ENCODE data around the gene ANKS1A. TPM values are rescaled to one million over a fixed set of nuclear protein-coding genes. Genes with fewer than 3 reads are reported as not detected.

Gene ANKS1A
- total RNA-seq, 3 donors from 2014 or later (not counting 1 experiment from before 2014, with no cell fraction given): 10.4 to 11.5 (median 10.9) TPM

- Mint-ChIP-seq H3K36me3 (no peaks in the 10 kb centered on the region), H3K27ac (no peak overlapping the region), H3K9me3 (no peaks in the 10 kb centered on the region), H3K4me1 (peaks cover 16 to 18% of the 10 kb centered on the region in 2 donors), H3K27me3 (ENCODE audit: low read depth in 2 of 2) (no peaks in the 10 kb centered on the region), H3K4me3 (no peak overlapping the region)
- H3K9me3 ChIP-seq (ENCODE audit: control insufficient read depth, insufficient read depth, low read length): no peaks in the 10 kb centered on the region
- no peak overlapping the region for H3K27ac ChIP-seq (ENCODE audit: low read length)
- 98% methylated on average over 6 of the region's 7 CpGs for WGBS (ENCODE audit: insufficient coverage)
- H3K27me3 ChIP-seq (ENCODE audit: control insufficient read depth, insufficient read depth, low read length): no peaks in the 10 kb centered on the region
- intact Hi-C loops (cut with micrococcal nuclease): no loop called here
- DNase-seq (no peak), ATAC-seq (no peak)
- H3K36me3 ChIP-seq (ENCODE audit: control insufficient read depth, insufficient read depth, low read length): no peaks in the 10 kb centered on the region
- TF ChIP-seq, protein P1, sequence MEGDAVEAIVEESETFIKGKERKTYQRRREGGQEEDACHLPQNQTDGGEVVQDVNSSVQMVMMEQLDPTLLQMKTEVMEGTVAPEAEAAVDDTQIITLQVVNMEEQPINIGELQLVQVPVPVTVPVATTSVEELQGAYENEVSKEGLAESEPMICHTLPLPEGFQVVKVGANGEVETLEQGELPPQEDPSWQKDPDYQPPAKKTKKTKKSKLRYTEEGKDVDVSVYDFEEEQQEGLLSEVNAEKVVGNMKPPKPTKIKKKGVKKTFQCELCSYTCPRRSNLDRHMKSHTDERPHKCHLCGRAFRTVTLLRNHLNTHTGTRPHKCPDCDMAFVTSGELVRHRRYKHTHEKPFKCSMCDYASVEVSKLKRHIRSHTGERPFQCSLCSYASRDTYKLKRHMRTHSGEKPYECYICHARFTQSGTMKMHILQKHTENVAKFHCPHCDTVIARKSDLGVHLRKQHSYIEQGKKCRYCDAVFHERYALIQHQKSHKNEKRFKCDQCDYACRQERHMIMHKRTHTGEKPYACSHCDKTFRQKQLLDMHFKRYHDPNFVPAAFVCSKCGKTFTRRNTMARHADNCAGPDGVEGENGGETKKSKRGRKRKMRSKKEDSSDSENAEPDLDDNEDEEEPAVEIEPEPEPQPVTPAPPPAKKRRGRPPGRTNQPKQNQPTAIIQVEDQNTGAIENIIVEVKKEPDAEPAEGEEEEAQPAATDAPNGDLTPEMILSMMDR (IDR thresholded peaks at IDR 0.05): no peak
- peaks cover 12% of the 10 kb centered on the region for H3K4me1 ChIP-seq (ENCODE audit: control insufficient read depth, insufficient read depth, low read length)
- H3K4me3 ChIP-seq (ENCODE audit: low read length): no peak overlapping the region
These were observed 162.3 kb downstream of the ANKS1A start for GRCh38 chr6:35051396-35051795.

- Histone ChIP-seq H3K27ac (ENCODE audit: low read length) (no peak overlapping the region), H3K27me3 (ENCODE audit: control insufficient read depth, insufficient read depth, low read length) (no peaks in the 10 kb centered on the region), H3K4me1 (ENCODE audit: control insufficient read depth, insufficient read depth, low read length) (peaks cover 12% of the 10 kb centered on the region), H3K36me3 (ENCODE audit: control insufficient read depth, insufficient read depth, low read length) (no peaks in the 10 kb centered on the region), H3K9me3 (ENCODE audit: control insufficient read depth, insufficient read depth, low read length) (no peaks in the 10 kb centered on the region), H3K4me3 (ENCODE audit: low read length) (no peak overlapping the region)
- H3K36me3 Mint-ChIP-seq: no peaks in the 10 kb centered on the region
- ATAC-seq: no peak
- no peak overlapping the region for H3K27ac Mint-ChIP-seq
- intact Hi-C loops (cut with micrococcal nuclease): no loop called here
- 97% methylated on average over 7 of the region's 7 CpGs for WGBS (ENCODE audit: insufficient coverage)
- H3K27me3 Mint-ChIP-seq (ENCODE audit: low read depth in 2 of 2): no peaks in the 10 kb centered on the region
- TF ChIP-seq, protein P1 (IDR thresholded peaks at IDR 0.05): no peak
- no peaks in the 10 kb centered on the region for H3K9me3 Mint-ChIP-seq
- H3K4me1 Mint-ChIP-seq: peaks cover 10 to 11% of the 10 kb centered on the region in 2 donors
- no peak for DNase-seq
- no peak overlapping the region for H3K4me3 Mint-ChIP-seq
These were observed 163.0 kb downstream of the ANKS1A start for GRCh38 chr6:35051997-35052583.

DNA sequence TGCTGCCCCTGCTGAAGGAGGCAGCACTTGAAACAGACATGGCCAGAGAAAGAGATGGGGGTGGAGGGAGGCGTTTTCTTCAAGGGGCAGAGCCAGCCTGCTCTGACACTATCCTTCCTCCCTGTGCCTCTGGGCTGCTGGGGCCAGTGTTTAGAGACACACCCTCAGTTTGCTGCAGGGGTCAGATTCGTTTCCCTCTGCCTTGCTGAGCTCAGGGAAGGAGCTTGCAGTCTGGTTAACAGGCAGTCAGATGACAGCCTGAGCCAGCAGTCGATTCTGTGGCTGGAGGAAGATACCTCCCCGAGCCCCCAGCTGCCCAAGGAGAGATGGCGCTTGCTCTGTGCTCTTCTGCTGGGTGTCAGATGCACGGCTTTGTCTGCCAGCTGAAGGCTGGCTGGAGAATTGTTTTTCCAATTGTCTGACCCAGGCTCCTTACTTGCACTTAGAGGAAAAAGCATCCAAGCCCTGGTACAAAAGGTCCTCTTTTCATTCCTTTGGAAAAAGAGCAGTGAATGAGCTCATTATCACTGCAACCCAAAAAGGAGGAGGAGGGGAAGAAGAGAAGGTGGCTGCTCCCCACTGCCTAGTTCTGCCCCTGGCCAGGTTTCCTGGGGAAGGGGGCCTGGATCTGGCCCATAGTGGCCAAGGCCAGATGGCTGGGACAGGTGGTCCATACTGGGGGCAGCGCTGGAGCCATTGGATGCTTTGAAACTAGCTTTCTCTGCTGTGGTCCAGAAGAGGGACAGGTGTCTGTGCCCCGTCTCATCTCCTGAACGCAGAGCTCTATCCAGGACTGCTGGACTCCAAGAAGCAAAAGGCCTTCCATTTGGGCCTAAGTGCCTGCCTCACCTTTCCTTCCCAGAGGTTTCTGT lies 163.9 kb downstream of the ANKS1A start:
- no peak for ATAC-seq
- no peaks in the 10 kb centered on the region for H3K36me3 ChIP-seq (ENCODE audit: control insufficient read depth, insufficient read depth, low read length)
- WGBS (ENCODE audit: insufficient coverage): 66% methylated on average over 9 of the region's 9 CpGs
- no peak overlapping the region for H3K27ac ChIP-seq (ENCODE audit: low read length)
- no peak overlapping the region for H3K27ac Mint-ChIP-seq
- H3K36me3 Mint-ChIP-seq: no peaks in the 10 kb centered on the region
- peaks cover 2 to 3% of the 10 kb centered on the region in 2 donors for H3K4me1 Mint-ChIP-seq
- no peak for DNase-seq
- H3K4me1 ChIP-seq (ENCODE audit: control insufficient read depth, insufficient read depth, low read length): peaks cover 10% of the 10 kb centered on the region
- H3K27me3 ChIP-seq (ENCODE audit: control insufficient read depth, insufficient read depth, low read length): no peaks in the 10 kb centered on the region
- H3K4me3 Mint-ChIP-seq: no peak overlapping the region
- TF ChIP-seq, protein P1 (IDR thresholded peaks at IDR 0.05): no peak
- no peaks in the 10 kb centered on the region for H3K9me3 Mint-ChIP-seq
- no peaks in the 10 kb centered on the region for H3K27me3 Mint-ChIP-seq (ENCODE audit: low read depth in 2 of 2)
- no peaks in the 10 kb centered on the region for H3K9me3 ChIP-seq (ENCODE audit: control insufficient read depth, insufficient read depth, low read length)
- intact Hi-C loops (cut with micrococcal nuclease): no loop called here
- no peak overlapping the region for H3K4me3 ChIP-seq (ENCODE audit: low read length)

All from natural killer cell (primary cell).